Right cardiac atrium (tissue), 5 donors: ENCODE data around the gene ZBTB44. TPM values are rescaled to one million over a fixed set of nuclear protein-coding genes. Genes with fewer than 3 reads are reported as not detected.
"Not testable (repeated sequence)": the region's sequence is repeated elsewhere in the genome, so short reads cannot be mapped to it uniquely, and the experiment has no call there.

Experiments
- ATAC-seq, 2 donors: fragments of 200-7000 bp; cut with Tn5 transposase; one replicate each; pipeline versions ENCODE4 v1.8.0 to v1.9.1; 2020; ENCODE audit warnings: moderate library complexity in 2 of 2, mild to moderate bottlenecking in 1 of 2
- DNase-seq, 3 donors: peaks; one replicate each; pipeline ENCODE4 v3.0.0-alpha.2; 2020
- H3K27ac ChIP-seq: one replicate; pipeline ENCODE4 v1.5.1; 2013; ENCODE audit warnings: mild to moderate bottlenecking, low read length, control low read depth, moderate library complexity
- H3K27me3 ChIP-seq: one replicate; pipeline ENCODE4 v1.6.1; 2013; ENCODE audit not compliant: control insufficient read depth, insufficient read depth
- H3K4me1 ChIP-seq: one replicate; pipeline ENCODE4 v1.6.1; 2013; ENCODE audit warnings: low read length; ENCODE audit not compliant: control insufficient read depth, insufficient read depth
- H3K4me3 ChIP-seq: one replicate; pipeline ENCODE4 v1.5.1; 2013; ENCODE audit warnings: low read length, control low read depth
- H3K9me3 ChIP-seq: one replicate; pipeline ENCODE4 v1.6.1; 2013; ENCODE audit warnings: low read length; ENCODE audit not compliant: control insufficient read depth
- WGBS: extraction: QIAGEN DNeasy Blood & Tissue Kit; methylation state at CpG from one replicate; pipeline ENCODE4 v1.1.7; 2013; 5-methylcytosine and 5-hydroxymethylcytosine counted together
- intact Hi-C, 4 donors: fragments of 100-400 bp; cut with DNase I; formaldehyde crosslinking; loops; one replicate each; pipeline versions ENCODE4 v1.11.0 to v1.14.0; 2022 to 2023
- polyA plus RNA-seq: library from polyadenylated mRNA; stranded (reverse); fragments of 200-250 nt; gene quantifications from one replicate; pipeline ENCODE4 v1.2.3, GENCODE V29; 2013
- total RNA-seq, 4 donors: library from RNA; stranded (reverse); fragmentation: NEBNext Ultra II Directional; extraction: Animal tissue kit (Norgen Biotek cat#: 25700); gene quantifications; one replicate each; pipeline ENCODE4 v1.2.1, GENCODE V29; 2021
- donor health status: healthy with polysubstance abuse.
- donor health status: DM: no; HTN: yes; CAD: no.
- donor health status: DM: no; HTN: no; CAD: no.
- donor health status: DM: no; HTN: yes; CAD: no; lungs with severe emphysema.
- donor health status: DM: yes; HTN: yes; CAD: no.

ZBTB44 gene
- total and polyA plus RNA-seq, 5 donors, result 16.2 to 47.0 (median 45.6) TPM

DNA sequence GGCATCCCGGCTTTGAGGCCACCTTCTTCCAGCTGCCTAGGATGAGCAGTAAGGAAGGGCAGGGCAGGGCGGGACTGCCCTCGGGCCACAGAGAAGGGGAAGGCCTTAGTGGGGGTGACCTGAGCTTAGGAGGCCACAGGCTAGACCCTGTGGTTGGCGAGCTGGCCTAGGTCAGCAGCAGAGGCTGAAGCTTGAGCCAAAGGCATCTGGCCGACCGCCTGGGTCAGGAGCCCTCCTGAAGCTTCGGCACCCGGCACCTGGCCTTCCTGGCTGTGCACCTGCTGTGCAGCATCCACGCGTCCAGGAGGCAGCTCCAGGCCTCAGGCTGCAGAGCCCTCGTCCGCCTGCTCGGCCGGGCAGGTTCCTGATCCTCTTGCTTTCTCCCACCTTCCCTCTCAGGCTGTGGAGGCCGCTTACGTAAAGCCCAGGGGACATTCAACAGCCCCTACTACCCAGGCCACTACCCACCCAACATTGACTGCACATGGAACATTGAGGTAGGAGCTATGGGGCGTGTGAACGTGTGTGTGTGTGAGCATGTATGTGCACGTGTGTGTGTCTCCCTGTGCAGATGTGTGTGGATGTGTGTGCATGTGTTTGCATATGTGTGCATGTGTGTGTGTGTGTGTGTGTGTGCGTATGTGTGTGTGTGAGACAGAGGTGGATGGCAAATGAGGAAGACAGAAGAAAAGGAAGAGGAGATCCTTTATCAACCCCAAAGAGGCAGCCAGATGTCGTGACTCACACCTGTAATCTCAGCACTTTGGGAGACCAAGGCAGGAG lies 120.3 kb downstream of the ZBTB44 start:
- WGBS, result 92% methylated on average over 21 of the region's 21 CpGs
- Histone ChIP-seq H3K27ac (no peak overlapping the region), H3K27me3 (no peaks in the 10 kb centered on the region), H3K4me3 (no peak overlapping the region), H3K4me1 (no peaks in the 10 kb centered on the region), H3K9me3 (no peaks in the 10 kb centered on the region)
- intact Hi-C loops, result no loop called here
- ATAC-seq, result no peak
- no peak for DNase-seq

DNA sequence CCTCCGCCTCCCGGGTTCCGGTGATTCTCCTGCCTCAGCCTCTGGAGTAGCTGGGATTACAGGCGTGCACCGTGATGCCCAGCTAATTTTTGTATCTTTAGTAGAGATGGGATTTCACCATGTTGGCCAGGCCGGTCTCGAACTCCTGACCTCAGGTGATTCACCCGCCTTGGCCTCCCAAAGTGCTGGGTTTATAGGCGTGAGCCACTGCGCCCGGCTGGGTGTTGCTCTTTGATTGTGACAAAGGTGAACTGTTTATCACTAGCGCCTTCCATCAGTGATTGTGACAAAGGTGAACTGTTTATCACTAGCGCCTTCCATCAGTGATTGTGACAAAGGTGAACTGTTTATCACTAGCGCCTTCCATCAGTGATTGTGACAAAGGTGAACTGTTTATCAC lies 121.2 kb downstream of the ZBTB44 start:
- intact Hi-C loops, H3K27ac ChIP-seq, H3K4me1 ChIP-seq, DNase-seq, H3K9me3 ChIP-seq, H3K4me3 ChIP-seq, ATAC-seq, H3K27me3 ChIP-seq: not testable (repeated sequence)
- 94% methylated on average over 14 of the region's 14 CpGs for WGBS

DNA sequence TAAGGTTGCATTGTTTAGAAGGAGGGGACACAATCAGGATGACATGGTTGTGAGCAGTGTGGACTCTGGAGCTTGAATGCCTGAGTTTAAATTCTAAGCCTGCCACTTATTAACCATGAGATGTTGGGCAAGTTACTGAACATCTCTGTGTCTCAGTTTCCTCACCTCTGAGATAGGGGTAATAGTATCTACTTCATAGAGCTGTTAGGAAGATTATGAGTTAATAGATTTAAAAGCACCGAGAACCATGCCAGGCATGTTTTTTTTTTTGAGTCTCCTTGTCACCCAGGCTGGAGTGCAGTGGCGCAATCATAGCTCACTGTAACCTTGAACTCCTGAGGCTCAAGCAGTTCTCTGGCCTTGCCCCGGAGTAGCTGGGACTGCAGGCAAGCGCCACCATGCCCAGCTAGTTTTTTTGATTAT lies 121.9 kb downstream of the ZBTB44 start:
- WGBS, result 65% methylated on average over 4 of the region's 4 CpGs
- Histone ChIP-seq H3K4me1 (no peaks in the 10 kb centered on the region), H3K4me3 (no peak overlapping the region), H3K27me3 (no peaks in the 10 kb centered on the region), H3K27ac (no peak overlapping the region), H3K9me3 (no peaks in the 10 kb centered on the region)
- intact Hi-C loops, result no loop called here
- DNase-seq (no peak), ATAC-seq (no peak)

DNA sequence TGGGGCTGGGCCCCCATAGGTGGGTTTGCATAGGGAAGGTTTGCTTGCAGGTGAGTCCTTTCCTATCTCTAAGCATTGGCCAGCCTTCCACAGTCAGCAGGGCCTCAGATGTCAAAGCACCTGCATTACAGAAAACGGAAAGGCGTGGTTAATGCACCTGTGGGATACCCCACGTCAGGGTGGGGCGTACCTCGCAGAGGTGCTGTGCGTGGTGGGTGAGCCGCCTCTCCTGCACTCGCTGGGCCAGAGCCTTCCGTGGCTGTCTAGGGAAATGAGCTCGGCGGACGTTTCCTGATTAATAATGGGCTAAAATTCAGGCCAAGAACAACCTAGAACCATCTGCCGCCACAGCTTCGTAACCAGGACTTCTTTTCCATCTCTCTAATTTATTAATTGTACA lies 122.8 kb downstream of the ZBTB44 start:
- no peak for ATAC-seq
- WGBS, result 85% methylated on average over 14 of the region's 14 CpGs
- no peaks in the 10 kb centered on the region for H3K4me1 ChIP-seq
- no peak overlapping the region for H3K4me3 ChIP-seq
- no peaks in the 10 kb centered on the region for H3K9me3 ChIP-seq
- no peaks in the 10 kb centered on the region for H3K27me3 ChIP-seq
- intact Hi-C loops, result no loop called here
- no peak for DNase-seq
- H3K27ac ChIP-seq, result no peak overlapping the region

DNA sequence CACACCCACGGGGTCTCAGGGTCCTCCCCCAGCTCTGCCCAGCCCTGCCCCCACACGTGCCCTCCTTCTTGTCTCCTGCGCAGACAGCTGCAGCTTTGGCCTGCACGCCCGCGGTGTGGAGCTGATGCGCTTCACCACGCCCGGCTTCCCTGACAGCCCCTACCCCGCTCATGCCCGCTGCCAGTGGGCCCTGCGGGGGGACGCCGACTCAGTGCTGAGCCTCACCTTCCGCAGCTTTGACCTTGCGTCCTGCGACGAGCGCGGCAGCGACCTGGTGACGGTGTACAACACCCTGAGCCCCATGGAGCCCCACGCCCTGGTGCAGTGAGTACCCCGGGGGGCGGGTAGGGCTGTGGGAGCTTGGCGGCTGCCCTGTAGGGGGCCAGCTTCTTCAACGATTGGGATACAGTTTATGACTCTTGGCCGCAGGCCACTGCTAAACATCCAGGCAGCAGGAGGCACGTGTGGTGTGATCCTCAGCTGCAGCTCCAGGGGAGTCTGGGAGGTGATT lies 124.3 kb downstream of the ZBTB44 start:
- Histone ChIP-seq H3K9me3 (no peaks in the 10 kb centered on the region), H3K27me3 (no peaks in the 10 kb centered on the region), H3K27ac (no peak overlapping the region), H3K4me1 (no peaks in the 10 kb centered on the region), H3K4me3 (no peak overlapping the region)
- DNase-seq (no peak), ATAC-seq (peak; percentile 6 to 14)
- 91% methylated on average over 29 of the region's 29 CpGs for WGBS
- intact Hi-C loops, result no loop called here

DNA sequence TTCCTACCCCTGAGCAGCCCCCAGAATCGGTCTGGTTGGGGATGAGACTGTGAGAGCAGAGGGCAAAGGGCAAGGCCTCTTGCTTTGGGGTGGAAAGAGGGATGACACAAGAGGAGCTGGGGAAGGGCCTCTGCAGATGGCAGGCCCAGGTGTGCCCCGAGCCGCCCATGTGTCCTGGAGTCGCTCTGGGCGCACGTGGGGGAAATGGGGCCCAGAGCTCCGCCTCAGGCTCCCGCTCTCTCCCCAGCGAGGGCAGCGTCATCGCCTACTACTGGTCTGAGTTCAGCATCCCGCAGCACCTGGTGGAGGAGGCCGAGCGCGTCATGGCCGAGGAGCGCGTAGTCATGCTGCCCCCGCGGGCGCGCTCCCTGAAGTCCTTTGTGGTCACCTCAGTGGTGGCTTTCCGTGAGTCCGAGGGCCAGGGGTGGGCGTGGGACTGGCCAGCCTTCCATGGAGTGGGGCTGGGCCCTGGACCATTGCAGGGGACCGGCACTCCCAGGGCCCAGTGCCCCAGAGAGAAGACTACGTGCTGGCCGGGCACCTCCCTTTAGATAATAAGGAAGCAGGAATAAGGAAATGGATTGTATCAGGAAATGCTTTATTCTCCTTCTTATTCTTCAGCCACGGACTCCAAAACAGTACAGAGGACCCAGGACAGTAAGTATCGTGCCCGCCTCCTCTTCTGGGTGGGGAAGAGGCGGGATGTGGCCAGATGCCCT lies 125.1 kb downstream of the ZBTB44 start:
- Histone ChIP-seq H3K27ac (no peak overlapping the region), H3K9me3 (no peaks in the 10 kb centered on the region), H3K4me3 (no peak overlapping the region), H3K4me1 (no peaks in the 10 kb centered on the region), H3K27me3 (no peaks in the 10 kb centered on the region)
- peak in 1 of 3 donors; percentile 62 for DNase-seq
- ATAC-seq, result peak; percentile 15 to 22
- 88% methylated on average over 32 of the region's 32 CpGs for WGBS
- intact Hi-C loops, result no loop called here

DNA sequence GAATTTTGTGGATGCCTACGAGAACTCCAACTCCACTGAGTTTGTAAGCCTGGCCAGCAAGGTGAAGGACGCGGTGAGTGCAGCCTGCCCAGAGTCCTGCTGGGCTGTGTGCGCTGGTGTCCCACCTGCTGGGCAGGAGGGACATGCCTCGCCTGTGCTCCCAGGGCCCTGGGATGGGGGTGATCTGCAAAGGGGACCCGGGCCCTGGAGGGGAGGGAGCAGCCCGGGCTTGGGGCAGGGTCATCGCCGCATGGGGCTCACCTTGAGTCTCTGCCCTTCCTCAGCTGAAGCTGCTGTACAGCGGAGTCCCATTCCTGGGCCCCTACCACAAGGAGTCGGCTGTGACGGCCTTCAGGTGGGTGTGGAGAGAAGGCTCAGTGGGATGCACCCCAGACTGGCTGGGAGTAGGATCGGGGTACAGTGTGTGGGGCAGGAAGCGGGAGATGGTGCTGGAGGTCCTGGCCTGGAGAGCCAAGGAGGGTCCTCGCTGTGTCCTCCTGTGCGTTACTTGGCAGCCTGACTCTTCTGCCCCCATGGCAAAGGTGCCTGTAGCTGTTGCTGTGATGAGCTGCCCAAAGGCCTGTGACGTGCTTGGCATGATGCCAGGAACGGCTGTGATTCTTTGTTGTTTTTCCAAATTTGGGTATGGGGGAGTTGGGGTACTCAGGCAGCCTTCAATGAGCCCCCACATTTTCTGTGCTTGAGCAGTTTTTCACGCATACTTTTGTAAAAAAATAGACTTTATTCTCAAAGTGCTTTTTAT lies 126.0 kb downstream of the ZBTB44 start:
- ATAC-seq (peak; percentile 6 to 18), DNase-seq (peak in 1 of 3 donors; percentile 50)
- H3K27me3 ChIP-seq, result no peaks in the 10 kb centered on the region
- WGBS, result 83% methylated on average over 19 of the region's 19 CpGs
- H3K4me3 ChIP-seq, result no peak overlapping the region
- intact Hi-C loops, result no loop called here
- H3K27ac ChIP-seq, result no peak overlapping the region
- H3K9me3 ChIP-seq, result no peaks in the 10 kb centered on the region
- H3K4me1 ChIP-seq, result no peaks in the 10 kb centered on the region

DNA sequence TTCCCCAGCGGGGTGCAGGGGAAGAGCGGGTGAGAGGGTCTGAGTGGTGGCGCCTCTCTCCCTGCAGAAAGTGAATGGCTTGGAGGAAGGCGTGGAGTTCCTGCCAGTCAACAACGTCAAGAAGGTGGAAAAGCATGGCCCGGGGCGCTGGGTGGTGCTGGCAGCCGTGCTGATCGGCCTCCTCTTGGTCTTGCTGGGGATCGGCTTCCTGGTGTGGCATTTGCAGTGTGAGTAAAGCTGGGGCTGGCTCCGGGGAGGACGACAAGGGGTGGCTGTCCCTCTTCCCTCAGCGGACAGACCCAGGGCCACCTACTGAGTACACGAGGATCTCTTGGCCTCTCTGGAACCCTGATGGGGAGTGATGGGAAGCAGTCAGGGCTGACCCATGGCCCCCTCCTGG lies 126.7 kb downstream of the ZBTB44 start:
- ATAC-seq, result no peak
- 92% methylated on average over 14 of the region's 14 CpGs for WGBS

DNA sequence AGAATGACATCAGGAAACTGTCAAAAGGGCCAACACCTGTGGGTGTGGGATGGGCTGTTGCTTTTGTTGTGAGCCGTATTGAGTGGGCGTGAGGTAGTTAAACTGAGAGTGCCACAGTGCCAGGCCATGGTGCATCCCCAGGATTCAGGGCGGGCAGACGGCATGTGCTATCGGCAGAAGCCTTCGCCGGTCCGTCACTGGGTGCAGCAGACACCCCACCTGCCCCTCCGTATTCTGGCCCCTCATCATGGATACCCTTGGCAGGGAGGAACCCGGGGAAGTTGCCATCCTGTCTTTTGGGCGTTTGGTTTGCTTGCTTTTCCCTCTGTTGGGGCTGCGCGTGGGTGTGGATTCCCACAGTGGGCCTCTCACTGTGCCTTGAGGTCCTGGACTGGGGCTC lies 127.6 kb downstream of the ZBTB44 start:
- no peaks in the 10 kb centered on the region for H3K4me1 ChIP-seq
- no peak overlapping the region for H3K27ac ChIP-seq
- DNase-seq, result peak in 1 of 3 donors; percentile 11
- no peaks in the 10 kb centered on the region for H3K27me3 ChIP-seq
- H3K4me3 ChIP-seq, result no peak overlapping the region
- H3K9me3 ChIP-seq, result no peaks in the 10 kb centered on the region
- ATAC-seq, result no peak
- intact Hi-C loops, result no loop called here
- 94% methylated on average over 13 of the region's 13 CpGs for WGBS

More for the DNA sequence above, 126.7 kb downstream of the ZBTB44 start:
- Histone ChIP-seq H3K27ac (no peak overlapping the region), H3K27me3 (no peaks in the 10 kb centered on the region), H3K4me3 (no peak overlapping the region), H3K4me1 (no peaks in the 10 kb centered on the region), H3K9me3 (no peaks in the 10 kb centered on the region)
- DNase-seq, result peak in 1 of 3 donors; percentile 36
- intact Hi-C loops, result no loop called here

DNA sequence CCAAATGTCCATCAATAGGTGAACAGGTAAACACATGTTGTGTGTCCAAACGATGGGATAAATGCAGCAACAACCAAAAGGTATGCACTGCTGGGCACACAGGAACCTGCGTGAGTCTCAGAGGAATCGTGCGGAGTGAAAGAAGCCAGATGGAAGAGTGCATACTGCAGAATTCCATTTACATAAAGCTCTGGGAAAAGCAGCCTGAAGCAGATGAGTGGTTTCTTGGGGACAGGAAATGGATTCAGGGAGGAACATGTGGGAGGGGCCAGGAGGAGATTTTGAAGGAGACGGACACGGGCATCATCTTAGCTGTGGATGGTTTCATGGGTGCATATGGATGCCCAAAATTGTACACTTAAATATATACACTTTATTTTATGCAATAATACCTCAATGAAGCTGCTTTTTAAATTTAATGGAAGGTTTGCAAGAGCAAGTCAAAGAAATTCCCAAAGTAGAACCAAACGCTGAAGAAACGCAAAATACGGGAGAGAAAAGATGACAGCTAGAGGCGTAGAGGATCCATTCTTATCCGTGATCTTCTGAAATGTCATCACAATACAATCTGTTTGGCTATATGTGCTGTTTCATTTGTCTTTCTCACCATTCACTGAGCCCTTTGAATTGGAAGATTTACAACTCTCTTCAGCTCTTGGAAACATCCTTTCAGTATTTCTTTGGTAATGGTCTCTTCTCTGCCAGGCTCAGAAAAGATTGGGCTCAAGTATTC lies 130.7 kb downstream of the ZBTB44 start:
- intact Hi-C loops, result no loop called here
- whole genome bisulfite sequencing, result 70% methylated on average over 11 of the region's 11 CpGs
- DNase-seq (no peak), ATAC-seq (no peak)
- Histone ChIP-seq H3K27me3 (no peaks in the 10 kb centered on the region), H3K4me3 (no peak overlapping the region), H3K4me1 (peaks cover 8% of the 10 kb centered on the region), H3K27ac (no peak overlapping the region), H3K9me3 (no peaks in the 10 kb centered on the region)
